ENCODE measurements around the gene VPS50. TPM values are rescaled to one million over a fixed set of nuclear protein-coding genes. Genes with fewer than 3 reads are reported as not detected.

Gene VPS50
- total RNA-seq, 1 donor from 2014 or later, result 74.6 TPM

DNA sequence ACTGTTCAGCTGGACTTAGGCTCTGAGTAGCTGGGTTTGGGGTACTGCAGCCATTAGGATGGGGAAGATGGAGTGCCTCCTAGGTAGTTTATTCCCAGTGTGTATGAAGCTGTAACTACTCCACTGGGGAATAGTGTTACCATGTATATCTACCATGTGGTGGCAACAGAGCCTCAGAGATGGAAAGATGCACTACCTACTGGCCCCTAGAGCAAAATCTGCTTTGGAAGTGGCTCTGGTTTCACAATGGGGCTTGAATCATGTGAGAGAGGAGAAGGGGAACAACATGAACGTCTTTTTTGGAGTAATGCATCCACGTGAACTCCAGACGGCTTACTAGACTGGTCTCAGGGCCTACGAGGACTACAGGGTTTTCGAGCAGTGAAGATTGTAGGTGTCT, 175.1 kb downstream of the VPS50 start:
- DNase-seq (ENCODE audit: low spot score), result no peak

DNA sequence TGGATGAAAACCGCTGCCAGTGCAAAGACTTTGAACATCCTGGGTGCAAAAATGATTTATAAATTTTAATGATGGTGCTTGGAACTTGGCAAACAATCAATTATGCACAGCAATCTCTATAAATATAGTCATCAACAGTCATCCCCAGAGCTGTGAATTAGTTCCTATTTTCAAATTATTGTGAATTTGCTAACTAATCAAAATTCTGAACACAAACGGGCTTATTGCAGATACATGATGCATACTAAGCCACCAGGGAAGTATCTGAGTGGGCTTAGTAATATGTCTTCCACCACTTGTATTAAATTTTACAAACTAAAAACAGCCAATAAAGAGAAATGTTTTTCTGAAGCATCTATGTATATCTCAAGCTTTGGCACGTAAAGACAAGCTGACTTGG, 177.2 kb downstream of the VPS50 start:
- no peak for DNase-seq (ENCODE audit: low spot score)

Other genes starting within 250 kb of the VPS50 start
- gene SAMD9, start 114.4 kb upstream of the VPS50 start, total RNA-seq (ENCODE audit: insufficient read depth, low replicate concordance), result 24.6 TPM
- gene SAMD9L, start 84.0 kb upstream of the VPS50 start, total RNA-seq (ENCODE audit: insufficient read depth, low replicate concordance), result 20.0 TPM
- gene HEPACAM2, start 5.9 kb upstream of the VPS50 start, total RNA-seq (ENCODE audit: insufficient read depth, low replicate concordance), result 4.3 TPM

All from umbilical cord (tissue), 2 donors.